Measurements from ENCODE around the gene METRNL.

Gene METRNL

GRCh38 chr17:83067071-83067717, 12.2 kb upstream of the METRNL start:
- no peak for DNase-seq (ENCODE audit: low read depth in 2 of 2)

GRCh38 chr17:83067718-83068261, 11.6 kb upstream of the METRNL start:
- DNase-seq (ENCODE audit: low read depth in 2 of 2): no peak

- no peak for DNase-seq (ENCODE audit: low read depth in 2 of 2)
Measured at GRCh38 chr17:83068641-83069570, 10.5 kb upstream of the METRNL start.

GRCh38 chr17:83069571-83069906, 9.9 kb upstream of the METRNL start:
- DNase-seq (ENCODE audit: low read depth in 2 of 2): no peak

GRCh38 chr17:83069931-83070742, 9.3 kb upstream of the METRNL start:
- no peak for DNase-seq (ENCODE audit: low read depth in 2 of 2)

- no peak for DNase-seq (ENCODE audit: low read depth in 2 of 2)
Measured at GRCh38 chr17:83070800-83071341, 8.5 kb upstream of the METRNL start.

- no peak for DNase-seq (ENCODE audit: low read depth in 2 of 2)
Measured at GRCh38 chr17:83071365-83071764, 8.0 kb upstream of the METRNL start.

- no peak for DNase-seq (ENCODE audit: low read depth in 2 of 2)
Measured at GRCh38 chr17:83071966-83072562, 7.3 kb upstream of the METRNL start.

- no peak for DNase-seq (ENCODE audit: low read depth in 2 of 2)
Measured at GRCh38 chr17:83072600-83073358, 6.6 kb upstream of the METRNL start.

GRCh38 chr17:83073389-83074063, 5.9 kb upstream of the METRNL start:
- DNase-seq (ENCODE audit: low read depth in 2 of 2): no peak

GRCh38 chr17:83074486-83075223, 4.8 kb upstream of the METRNL start:
- no peak for DNase-seq (ENCODE audit: low read depth in 2 of 2)

GRCh38 chr17:83075270-83075880, 4.0 kb upstream of the METRNL start:
- no peak for DNase-seq (ENCODE audit: low read depth in 2 of 2)

- no peak for DNase-seq (ENCODE audit: low read depth in 2 of 2)
Measured at GRCh38 chr17:83076938-83077337, 2.5 kb upstream of the METRNL start.

- no peak for DNase-seq (ENCODE audit: low read depth in 2 of 2)
Measured at GRCh38 chr17:83077411-83077810, 2.0 kb upstream of the METRNL start.

- no peak for DNase-seq (ENCODE audit: low read depth in 2 of 2)
Measured at GRCh38 chr17:83077939-83078338, 1.5 kb upstream of the METRNL start.

GRCh38 chr17:83078378-83079351, 744 bp upstream of the METRNL start:
- DNase-seq (ENCODE audit: low read depth in 2 of 2): no peak

GRCh38 chr17:83079766-83080578, 563 bp downstream of the METRNL start:
- no peak for DNase-seq (ENCODE audit: low read depth in 2 of 2)

All from stimulated activated CD4-positive, alpha-beta T cell treated with anti-CD3 and anti-CD28 coated beads, Interleukin-12 subunit alpha, Interleukin-12 subunit beta, amount 100 ng/mL, for 24 hours (primary cell).